ENCODE measurements around the gene NOP9. TPM values are rescaled to one million over a fixed set of nuclear protein-coding genes. Genes with fewer than 3 reads are reported as not detected.
A peak's percentile ranks its signal among the peaks of the same experiment; 100 is the strongest.

Gene NOP9
- total RNA-seq, 3 donors from 2014 or later: 18.4 to 21.0 (median 19.0) TPM

- H3K4me1 ChIP-seq: no peaks in the 10 kb centered on the region
- no peak overlapping the region for H3K27ac ChIP-seq
- no peaks in the 10 kb centered on the region for H3K36me3 ChIP-seq
- H3K27me3 ChIP-seq: no peaks in the 10 kb centered on the region
- no peak for DNase-seq (ENCODE audit: low spot score in 2 of 2)
- H3K9me3 ChIP-seq: no peaks in the 10 kb centered on the region
- no peak overlapping the region for H3K4me3 ChIP-seq
- intact Hi-C loops (cut with DNase I; ENCODE audit: low total_unique reads): no loop called here
- TF ChIP-seq POLR2A (IDR thresholded peaks at IDR 0.05) (no peak), CTCF (IDR thresholded peaks at IDR 0.05) (no peak), POLR2AphosphoS5 (IDR thresholded peaks at IDR 0.05) (no peak)
Observed at GRCh38 chr14:24273422-24273998, 26.1 kb upstream of the NOP9 start.

DNA sequence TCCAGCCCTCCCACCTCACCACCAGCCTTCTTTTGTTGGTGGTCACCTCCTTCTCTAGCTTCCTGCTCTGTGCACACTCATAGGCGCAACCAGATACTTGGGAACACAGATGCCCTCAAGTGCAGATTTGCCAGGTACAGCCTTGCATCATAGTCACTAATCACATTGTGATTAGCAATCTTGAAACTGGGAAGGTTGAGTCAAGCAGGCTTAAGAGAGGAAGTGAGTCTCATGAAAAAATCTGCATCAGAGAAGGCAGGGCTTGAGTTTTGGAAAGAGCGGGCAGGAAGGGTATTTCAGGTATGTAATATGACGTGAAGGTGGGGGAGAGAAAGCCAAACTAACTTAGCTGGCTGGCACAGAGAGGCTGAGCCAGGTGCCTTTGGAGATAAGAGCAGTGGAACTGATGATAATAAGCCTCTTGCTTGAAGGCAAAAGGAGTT lies 25.5 kb upstream of the NOP9 start:
- DNase-seq (ENCODE audit: low spot score in 2 of 2): no peak
- TF ChIP-seq POLR2A (IDR thresholded peaks at IDR 0.05) (no peak), POLR2AphosphoS5 (IDR thresholded peaks at IDR 0.05) (no peak), CTCF (IDR thresholded peaks at IDR 0.05) (no peak)
- H3K4me1 ChIP-seq: no peaks in the 10 kb centered on the region
- intact Hi-C loops (cut with DNase I; ENCODE audit: low total_unique reads): no loop called here
- H3K9me3 ChIP-seq: no peaks in the 10 kb centered on the region
- H3K4me3 ChIP-seq: no peak overlapping the region
- H3K36me3 ChIP-seq: no peaks in the 10 kb centered on the region
- H3K27me3 ChIP-seq: no peaks in the 10 kb centered on the region
- no peak overlapping the region for H3K27ac ChIP-seq

- no peaks in the 10 kb centered on the region for H3K4me1 ChIP-seq
- no peaks in the 10 kb centered on the region for H3K27me3 ChIP-seq
- H3K36me3 ChIP-seq: no peaks in the 10 kb centered on the region
- intact Hi-C loops (cut with DNase I; ENCODE audit: low total_unique reads): no loop called here
- no peak for DNase-seq (ENCODE audit: low spot score in 2 of 2)
- no peak overlapping the region for H3K4me3 ChIP-seq
- no peaks in the 10 kb centered on the region for H3K9me3 ChIP-seq
- H3K27ac ChIP-seq: no peak overlapping the region
- no peak for TF ChIP-seq POLR2A (IDR thresholded peaks at IDR 0.05)
- TF ChIP-seq CTCF (IDR thresholded peaks at IDR 0.05): no peak
- TF ChIP-seq POLR2AphosphoS5 (IDR thresholded peaks at IDR 0.05): no peak
Observed at GRCh38 chr14:24277071-24277470, 22.6 kb upstream of the NOP9 start.

DNA sequence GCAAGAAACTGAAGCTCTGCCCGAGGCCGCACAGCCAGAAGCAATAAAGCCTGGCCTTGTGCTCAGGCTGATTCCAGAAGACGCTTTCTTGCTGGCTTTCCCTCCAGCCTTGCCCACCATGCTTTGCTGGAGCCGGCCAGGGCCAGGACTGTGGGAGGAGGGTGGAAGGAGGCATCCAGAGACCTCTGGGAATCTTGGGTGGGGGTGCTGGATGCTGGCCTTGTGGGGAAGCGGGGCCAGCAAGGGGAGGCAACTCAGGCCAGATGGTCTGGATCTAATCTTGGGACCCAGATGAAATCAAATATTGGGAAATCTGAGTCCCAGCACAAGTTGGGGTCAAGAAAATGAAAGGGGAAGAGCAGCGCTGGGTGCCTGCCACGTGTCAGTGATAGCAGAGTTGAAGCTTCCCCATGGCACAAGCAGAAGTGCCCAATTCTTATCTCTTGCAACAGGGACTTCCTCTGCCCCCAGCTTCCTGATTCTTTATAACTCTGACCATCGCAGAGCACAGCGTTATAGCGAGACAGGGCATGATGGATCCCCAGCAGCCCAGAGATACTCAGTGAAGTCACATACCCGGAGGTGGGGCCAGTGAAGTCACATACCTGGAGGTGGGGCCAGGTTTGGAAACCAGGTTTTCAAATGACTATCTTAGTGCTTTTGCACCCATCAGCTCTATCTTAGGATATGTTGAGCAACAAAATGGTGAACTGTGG lies 21.9 kb upstream of the NOP9 start:
- intact Hi-C loops (cut with DNase I; ENCODE audit: low total_unique reads): no loop called here
- Histone ChIP-seq H3K9me3 (no peaks in the 10 kb centered on the region), H3K36me3 (no peaks in the 10 kb centered on the region), H3K27ac (peak overlapping the region in 1 of 2 donors; percentile 13), H3K27me3 (no peaks in the 10 kb centered on the region), H3K4me3 (no peak overlapping the region), H3K4me1 (no peaks in the 10 kb centered on the region)
- DNase-seq (ENCODE audit: low spot score in 2 of 2): no peak
- no peak for TF ChIP-seq POLR2A (IDR thresholded peaks at IDR 0.05)
- TF ChIP-seq POLR2AphosphoS5 (IDR thresholded peaks at IDR 0.05): no peak
- TF ChIP-seq CTCF (IDR thresholded peaks at IDR 0.05): no peak

- TF ChIP-seq POLR2A (IDR thresholded peaks at IDR 0.05): no peak
- TF ChIP-seq CTCF (IDR thresholded peaks at IDR 0.05): no peak
- TF ChIP-seq POLR2AphosphoS5 (IDR thresholded peaks at IDR 0.05): no peak
- H3K9me3 ChIP-seq: no peaks in the 10 kb centered on the region
- no peak overlapping the region for H3K27ac ChIP-seq
- H3K4me1 ChIP-seq: no peaks in the 10 kb centered on the region
- H3K27me3 ChIP-seq: no peaks in the 10 kb centered on the region
- intact Hi-C loops (cut with DNase I; ENCODE audit: low total_unique reads): no loop called here
- no peaks in the 10 kb centered on the region for H3K36me3 ChIP-seq
- DNase-seq (ENCODE audit: low spot score in 2 of 2): no peak
- H3K4me3 ChIP-seq: no peak overlapping the region
Observed at GRCh38 chr14:24278424-24278823, 21.2 kb upstream of the NOP9 start.
